Esophagus squamous epithelium (tissue), 4 donors: Measurements from ENCODE around the gene SLC19A1.

Experiments used
- POLR2A ChIP-seq, 4 donors: fragments of 450-650 bp; IDR thresholded peaks; one replicate each; pipeline ENCODE4 v1.6.1; 2017; ENCODE audit warnings: antibody characterized with exemption in 4 of 4, mild to moderate bottlenecking in 4 of 4, moderate library complexity in 3 of 4
- TF ChIP-seq, protein P1 (sequence below), 6 experiments: fragments of 450-650 bp in 4 of 6; fragments of 200-600 bp in 2 of 6; sonication (generic) in 2 of 6; IDR thresholded peaks; one replicate each; pipeline ENCODE4 v1.5.1; 2016 to 2019; ENCODE audit warnings: antibody characterized with exemption in 6 of 6, mild to moderate bottlenecking in 4 of 6, moderate library complexity in 4 of 6

DNA sequence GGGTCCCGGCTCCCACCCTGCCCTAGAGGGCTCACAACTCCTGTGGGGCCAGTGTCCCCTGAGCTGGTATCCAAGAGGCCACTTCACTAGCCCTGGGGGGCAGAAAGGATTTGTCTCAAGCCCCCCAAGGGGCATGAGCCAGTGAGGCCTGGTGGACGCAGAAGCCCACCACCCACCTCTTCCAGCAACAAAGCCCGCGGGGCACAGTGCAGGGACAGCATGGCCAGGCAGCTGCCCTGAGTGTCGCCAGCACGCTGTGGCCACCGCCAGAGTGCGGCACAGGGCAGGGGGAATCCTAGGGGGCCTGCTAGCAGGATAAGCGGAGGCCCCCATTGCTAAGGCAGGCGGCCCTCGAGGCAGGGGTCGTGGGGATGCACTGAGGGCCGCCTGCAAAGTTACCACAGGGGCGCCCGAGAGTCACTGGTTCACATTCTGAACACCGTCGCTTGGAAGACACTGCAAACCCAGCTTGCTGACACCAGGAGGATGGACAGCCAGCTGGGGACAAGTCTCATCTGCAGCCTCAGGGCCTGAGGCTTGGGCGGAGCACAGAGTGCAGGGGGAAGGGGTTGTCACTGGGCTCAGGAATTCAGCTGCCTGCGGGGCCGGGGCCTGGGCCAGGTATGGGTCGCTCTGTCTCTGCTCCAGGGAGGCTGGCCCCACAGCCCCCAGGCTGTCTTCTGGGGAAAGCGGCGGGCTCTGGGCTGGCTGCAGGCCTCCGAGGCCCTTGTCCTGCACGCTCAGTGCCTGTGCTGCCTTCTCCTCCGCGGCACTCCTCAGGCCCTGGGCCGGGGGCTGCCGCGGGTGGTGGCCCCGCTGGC lies 26.8 kb downstream of the SLC19A1 start:
- TF ChIP-seq, protein P1, sequence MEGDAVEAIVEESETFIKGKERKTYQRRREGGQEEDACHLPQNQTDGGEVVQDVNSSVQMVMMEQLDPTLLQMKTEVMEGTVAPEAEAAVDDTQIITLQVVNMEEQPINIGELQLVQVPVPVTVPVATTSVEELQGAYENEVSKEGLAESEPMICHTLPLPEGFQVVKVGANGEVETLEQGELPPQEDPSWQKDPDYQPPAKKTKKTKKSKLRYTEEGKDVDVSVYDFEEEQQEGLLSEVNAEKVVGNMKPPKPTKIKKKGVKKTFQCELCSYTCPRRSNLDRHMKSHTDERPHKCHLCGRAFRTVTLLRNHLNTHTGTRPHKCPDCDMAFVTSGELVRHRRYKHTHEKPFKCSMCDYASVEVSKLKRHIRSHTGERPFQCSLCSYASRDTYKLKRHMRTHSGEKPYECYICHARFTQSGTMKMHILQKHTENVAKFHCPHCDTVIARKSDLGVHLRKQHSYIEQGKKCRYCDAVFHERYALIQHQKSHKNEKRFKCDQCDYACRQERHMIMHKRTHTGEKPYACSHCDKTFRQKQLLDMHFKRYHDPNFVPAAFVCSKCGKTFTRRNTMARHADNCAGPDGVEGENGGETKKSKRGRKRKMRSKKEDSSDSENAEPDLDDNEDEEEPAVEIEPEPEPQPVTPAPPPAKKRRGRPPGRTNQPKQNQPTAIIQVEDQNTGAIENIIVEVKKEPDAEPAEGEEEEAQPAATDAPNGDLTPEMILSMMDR (IDR thresholded peaks at IDR 0.05) = no peak
- TF ChIP-seq POLR2A (IDR thresholded peaks at IDR 0.05) = no peak
